ENCODE results near the gene TLE2.

DNA sequence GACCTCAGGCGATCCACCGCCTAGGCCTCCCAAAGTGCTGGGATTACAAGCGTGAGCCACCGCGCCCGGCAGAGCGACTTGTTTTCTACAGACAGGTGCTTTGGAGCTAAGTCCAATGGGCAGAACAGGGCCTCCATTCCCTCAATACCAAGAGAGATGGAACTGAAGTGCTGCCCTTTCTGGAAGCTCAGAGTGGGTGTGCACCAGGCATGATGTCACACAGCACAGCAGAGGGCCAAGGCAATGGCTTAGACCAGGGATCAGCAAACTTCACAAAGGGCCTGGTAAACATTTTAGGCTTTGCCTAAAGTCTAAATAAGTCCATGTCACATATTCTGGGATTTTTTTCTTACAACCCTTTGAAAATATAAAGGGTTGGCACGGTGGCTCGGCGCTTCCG, 30.4 kb downstream of the TLE2 start:
- TF ChIP-seq CTCF (IDR thresholded peaks at IDR 0.05; ENCODE audit: low read depth, low read length) = no peak
- TF ChIP-seq EZH2phosphoT487 (IDR thresholded peaks at IDR 0.05; ENCODE audit: low read depth) = no peak

All from OCI-LY3 (cell line).